AG09319 (cell line): ENCODE results near the gene TMCC1.

ENCODE experiments used
- DNase-seq: peaks from one replicate; pipeline ENCODE4 v3.0.0-alpha.2; 2010; ENCODE audit warnings: low read depth; ENCODE audit errors: extremely low read depth
- TF ChIP-seq, protein P1 (sequence below): IDR thresholded peaks from 2 replicates; pipeline ENCODE4 v1.5.1; 2011; ENCODE audit warnings: low read depth, mild to moderate bottlenecking, inconsistent platforms, low read length, moderate library complexity

The TMCC1 gene

DNA sequence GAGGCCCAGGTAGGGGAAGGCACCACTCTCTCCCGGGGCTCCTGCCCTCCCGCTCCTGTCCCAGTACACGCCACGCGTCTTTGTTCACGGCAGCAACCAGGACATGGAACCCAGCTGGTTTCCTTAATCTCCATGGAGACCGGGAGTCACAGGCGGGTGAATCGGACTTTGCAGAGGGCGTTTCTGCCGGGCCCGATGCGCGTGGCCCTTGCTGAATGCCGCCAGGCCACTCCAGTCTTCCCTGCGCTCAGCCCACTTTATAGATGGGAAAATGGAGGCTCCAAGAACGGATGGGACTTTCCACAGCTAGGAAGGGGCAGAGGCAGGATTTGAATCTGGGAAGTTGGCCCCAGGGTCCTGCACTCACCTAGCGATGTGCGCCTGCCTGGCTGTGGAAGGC is 294.4 kb downstream of the TMCC1 start:
- TF ChIP-seq, protein P1, sequence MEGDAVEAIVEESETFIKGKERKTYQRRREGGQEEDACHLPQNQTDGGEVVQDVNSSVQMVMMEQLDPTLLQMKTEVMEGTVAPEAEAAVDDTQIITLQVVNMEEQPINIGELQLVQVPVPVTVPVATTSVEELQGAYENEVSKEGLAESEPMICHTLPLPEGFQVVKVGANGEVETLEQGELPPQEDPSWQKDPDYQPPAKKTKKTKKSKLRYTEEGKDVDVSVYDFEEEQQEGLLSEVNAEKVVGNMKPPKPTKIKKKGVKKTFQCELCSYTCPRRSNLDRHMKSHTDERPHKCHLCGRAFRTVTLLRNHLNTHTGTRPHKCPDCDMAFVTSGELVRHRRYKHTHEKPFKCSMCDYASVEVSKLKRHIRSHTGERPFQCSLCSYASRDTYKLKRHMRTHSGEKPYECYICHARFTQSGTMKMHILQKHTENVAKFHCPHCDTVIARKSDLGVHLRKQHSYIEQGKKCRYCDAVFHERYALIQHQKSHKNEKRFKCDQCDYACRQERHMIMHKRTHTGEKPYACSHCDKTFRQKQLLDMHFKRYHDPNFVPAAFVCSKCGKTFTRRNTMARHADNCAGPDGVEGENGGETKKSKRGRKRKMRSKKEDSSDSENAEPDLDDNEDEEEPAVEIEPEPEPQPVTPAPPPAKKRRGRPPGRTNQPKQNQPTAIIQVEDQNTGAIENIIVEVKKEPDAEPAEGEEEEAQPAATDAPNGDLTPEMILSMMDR, result no peak
- DNase-seq, result no peak

DNA sequence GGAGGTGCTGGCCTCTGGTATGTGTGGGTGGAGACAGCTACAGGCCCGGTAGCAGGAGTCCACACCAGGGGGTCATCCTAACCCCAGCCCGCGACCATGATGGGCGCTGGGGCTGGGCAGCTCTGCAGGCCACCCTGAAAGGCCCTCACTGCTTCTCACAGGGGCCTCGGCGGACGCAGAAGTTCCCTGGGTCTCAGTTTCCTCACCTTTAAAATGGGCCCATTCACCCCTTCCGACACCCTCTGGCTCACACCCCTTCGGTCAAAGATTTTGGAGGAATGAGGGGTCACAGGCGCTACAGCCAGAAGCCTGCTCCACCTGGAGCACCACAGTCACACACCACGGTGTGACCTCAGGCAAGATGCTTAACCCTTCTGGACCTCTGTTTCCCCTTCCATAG is 295.0 kb downstream of the TMCC1 start:
- no peak for DNase-seq
- TF ChIP-seq, protein P1, result no peak

DNA sequence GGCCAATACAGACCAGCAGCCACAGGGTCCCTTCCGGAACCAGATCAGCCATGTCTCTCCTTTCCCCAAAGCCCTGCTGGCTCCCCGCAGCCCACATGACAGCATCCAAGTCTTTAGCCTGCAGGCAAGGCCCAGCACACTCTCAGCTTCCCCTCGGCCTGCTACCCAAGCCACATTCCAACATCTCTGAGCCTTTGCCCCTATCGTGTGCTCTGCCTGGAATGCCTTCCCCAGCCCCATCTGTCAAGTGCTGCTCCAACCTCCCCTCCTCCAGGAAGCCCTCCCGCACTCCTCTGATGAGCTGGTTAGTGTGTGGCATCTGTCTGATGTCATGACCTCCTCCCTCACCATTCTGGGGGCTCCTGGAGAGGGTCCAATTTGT is 295.5 kb downstream of the TMCC1 start:
- DNase-seq, result no peak

More for the DNA sequence above, 295.5 kb downstream of the TMCC1 start:
- TF ChIP-seq, protein P1, result no peak
